Ovary (tissue), 1 donor: ENCODE data around the gene GRAMD4.

Experiments
- EP300 ChIP-seq: sonication (generic); formaldehyde crosslinking; IDR thresholded peaks from one replicate; pipeline ENCODE4 v1.6.1; 2017; ENCODE audit warnings: antibody characterized with exemption
- POLR2A ChIP-seq: fragments of 450-650 bp; IDR thresholded peaks from one replicate; pipeline ENCODE4 v1.6.1; 2017; ENCODE audit warnings: antibody characterized with exemption, mild to moderate bottlenecking, moderate library complexity

GRCh38 chr22:46665751-46666280 is 45.6 kb downstream of the GRAMD4 start:
- TF ChIP-seq POLR2A (no peak), EP300 (no peak)
